ENCODE measurements around the gene RAB4B.
"Not testable (repeated sequence)": the region's sequence is repeated elsewhere in the genome, so short reads cannot be mapped to it uniquely, and the experiment has no call there.

RAB4B gene

DNA sequence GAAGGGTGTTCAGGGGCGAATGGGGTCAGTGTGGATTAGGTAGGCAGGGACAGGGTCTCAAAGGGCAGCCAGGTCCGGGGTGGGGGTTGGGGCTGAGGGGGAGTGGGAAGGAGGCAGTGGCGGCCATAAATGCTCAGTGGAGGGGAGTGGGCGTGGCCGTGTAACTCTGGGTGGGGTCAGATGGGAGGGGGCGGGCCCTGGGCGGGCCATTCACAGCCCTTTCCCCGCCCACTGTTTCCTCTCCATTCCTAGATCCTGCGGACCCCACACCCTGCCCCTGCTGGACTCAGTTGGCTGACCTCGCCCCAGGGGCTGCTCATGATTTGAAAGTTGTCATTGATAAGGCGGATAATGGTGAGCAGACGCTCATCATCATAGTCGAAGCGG lies 48.3 kb downstream of the RAB4B start:
- DNase-seq: not testable (repeated sequence)

DNA sequence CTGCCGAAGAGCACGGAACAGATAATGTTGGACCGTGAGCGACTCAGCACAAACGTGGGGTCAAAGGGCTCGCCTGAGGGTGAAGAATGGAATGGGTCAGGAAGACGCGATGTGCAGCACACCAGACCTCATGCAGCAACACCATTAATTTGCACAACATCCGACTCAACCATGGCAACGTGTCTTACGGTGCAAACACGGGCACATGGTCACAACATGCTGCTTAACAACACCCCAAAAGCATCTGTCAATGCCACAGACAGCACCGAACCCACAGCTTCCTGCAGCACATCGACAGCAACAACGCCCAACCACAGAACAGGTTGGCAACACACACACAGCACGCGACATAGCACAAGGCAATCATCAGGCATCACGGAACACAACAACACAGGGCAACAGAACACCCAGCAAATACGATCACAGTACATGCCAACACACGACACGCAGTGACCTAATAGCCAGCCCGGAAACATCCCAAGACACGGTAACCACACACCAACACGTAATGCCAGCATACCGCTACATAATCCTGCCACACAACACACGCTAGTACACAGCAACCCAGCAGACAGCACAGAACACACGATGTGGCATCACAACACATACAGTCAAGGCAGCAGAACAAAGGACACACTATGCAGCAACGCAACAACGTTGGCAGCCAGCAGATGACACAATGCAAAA lies 48.8 kb downstream of the RAB4B start:
- not testable (repeated sequence) for DNase-seq

DNA sequence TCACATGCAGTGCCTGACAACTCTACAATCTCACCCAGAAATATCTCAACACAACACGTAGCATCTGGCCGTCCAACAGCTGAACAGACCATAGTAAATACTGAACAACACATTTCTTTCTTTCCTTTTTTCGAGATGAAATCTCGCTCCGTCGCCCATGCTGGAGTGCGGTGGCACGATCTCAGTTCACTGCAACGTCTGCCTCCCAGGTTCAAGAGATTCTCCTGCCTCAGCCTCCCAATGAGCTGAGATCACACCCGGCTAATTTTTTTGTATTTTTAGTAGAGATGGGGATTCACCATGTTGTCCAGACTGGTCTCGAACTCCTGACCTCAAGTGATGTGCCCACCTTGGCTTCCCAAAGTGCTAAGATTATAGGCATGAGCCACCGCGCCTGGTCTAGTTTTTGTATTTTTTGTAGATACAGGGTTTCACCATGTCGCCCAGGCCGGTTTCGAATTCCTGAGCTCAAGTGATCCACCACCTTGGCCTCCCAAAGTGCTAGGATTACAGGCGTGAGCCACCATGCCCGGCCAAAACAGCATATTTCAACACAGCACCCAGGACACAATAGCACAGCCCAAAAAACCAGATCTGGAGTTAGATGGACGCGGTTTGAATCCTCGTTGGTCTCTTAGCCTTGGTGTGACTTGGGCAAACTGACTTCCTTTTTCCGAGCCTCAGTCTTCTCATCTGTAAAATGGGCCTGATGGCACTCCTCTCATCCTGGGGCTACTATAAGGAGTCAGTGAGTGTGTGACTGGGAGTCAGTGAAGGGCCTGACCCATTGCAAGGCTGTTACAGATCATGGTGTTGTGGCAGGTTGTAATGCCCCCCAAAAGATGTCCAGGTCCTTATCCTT lies 49.6 kb downstream of the RAB4B start:
- no peak for DNase-seq

- DNase-seq: no peak
These were observed 51.2 kb downstream of the RAB4B start for GRCh38 chr19:40829205-40829604.

DNA sequence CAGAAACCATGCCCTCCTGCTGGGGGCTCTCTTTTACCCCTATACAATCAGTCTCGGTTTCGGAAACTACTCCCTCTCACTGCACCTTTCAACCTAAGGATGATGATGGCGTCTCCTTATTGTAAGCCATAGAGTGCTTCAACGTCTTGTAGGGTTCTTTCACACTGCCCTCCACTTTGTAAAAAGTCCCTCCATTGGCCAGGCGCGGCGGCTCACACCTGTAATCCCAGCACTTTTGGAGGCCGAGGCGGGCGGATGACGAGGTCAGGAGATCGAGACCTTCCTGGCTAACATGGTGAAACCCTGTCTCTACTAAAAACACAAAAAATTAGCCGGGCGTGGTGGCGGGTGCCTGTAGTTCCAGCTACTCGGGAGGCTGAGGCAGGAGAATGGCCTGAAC lies 52.7 kb downstream of the RAB4B start:
- DNase-seq: not testable (repeated sequence)

- DNase-seq: peak; percentile 99
These were observed 53.7 kb downstream of the RAB4B start for GRCh38 chr19:40831502-40832430.

- not testable (repeated sequence) for DNase-seq
These were observed 54.4 kb downstream of the RAB4B start for GRCh38 chr19:40832431-40832790.

DNA sequence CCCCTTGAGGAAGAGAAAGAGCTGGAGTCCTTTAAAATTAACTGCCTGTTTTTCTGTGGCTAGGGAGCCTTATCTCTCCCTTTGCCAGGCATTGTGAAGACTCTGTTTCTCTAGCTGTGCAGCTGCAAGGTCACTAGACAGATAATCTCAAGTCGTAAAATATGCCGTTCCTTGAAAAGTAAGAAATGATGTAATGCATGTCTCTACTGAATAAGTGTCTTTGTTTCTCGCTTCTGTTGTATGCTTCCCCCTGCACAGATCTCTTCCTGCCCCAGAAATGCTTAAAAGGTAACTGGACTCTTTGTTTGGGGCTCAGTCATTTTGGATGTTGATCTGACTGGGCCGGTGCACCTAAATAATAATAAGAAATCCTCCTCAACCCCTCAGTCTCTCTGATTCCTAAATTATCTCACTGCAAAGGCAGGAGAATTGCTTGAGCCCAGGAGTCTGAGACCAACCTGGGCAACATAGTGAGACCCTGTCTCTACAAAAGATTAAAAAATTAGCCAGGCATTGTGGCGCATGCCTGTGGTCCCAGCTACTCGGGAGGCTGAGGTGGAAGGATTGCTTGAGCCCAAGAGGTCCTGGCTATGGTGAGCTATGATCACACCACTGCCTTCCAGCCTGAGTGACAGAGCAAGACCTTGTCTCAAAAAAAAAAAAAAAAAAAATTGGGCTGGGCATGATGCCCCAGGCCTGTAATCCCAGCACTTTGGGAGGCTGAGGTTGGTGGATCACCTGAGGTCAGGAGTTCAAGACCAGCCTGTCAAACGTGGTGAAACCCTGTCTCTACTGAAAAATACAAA lies 55.9 kb downstream of the RAB4B start:
- not testable (repeated sequence) for DNase-seq

- no peak for DNase-seq
These were observed 58.8 kb downstream of the RAB4B start for GRCh38 chr19:40836754-40837429.

- DNase-seq: not testable (repeated sequence)
These were observed 60.4 kb downstream of the RAB4B start for GRCh38 chr19:40838477-40838876.

- DNase-seq: not testable (repeated sequence)
These were observed 64.0 kb downstream of the RAB4B start for GRCh38 chr19:40842012-40842411.

DNA sequence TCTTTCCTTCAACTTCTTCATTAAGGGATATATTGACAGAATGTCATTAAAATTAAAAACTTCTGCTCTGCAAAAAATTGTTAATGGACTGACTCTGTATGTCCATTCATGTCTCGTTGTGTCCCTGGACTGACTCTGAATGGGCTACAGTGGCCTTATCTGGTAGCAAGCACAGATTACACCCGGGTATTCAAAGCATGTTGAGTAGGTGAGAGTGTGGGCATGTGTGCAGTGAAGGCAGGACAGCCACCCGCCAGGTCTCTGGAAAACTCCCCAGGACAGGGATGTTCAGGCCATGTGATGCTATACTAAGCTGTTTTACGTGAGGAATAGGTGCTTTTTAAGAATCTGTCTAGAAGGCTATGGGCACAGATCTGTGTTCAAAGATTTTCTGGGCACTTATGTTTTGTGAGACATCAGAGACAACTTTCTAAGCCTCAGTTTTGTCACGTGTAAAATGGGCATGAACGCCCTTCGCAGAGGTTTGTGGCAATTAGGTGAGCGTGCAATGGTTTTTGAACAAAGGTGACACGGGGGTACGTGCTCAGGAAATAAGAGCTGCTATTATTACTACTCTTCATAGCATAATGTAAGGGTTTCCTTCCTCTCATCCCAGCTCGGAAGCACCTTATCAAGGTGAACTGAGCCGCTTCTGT lies 65.1 kb downstream of the RAB4B start:
- not testable (repeated sequence) for DNase-seq

DNA sequence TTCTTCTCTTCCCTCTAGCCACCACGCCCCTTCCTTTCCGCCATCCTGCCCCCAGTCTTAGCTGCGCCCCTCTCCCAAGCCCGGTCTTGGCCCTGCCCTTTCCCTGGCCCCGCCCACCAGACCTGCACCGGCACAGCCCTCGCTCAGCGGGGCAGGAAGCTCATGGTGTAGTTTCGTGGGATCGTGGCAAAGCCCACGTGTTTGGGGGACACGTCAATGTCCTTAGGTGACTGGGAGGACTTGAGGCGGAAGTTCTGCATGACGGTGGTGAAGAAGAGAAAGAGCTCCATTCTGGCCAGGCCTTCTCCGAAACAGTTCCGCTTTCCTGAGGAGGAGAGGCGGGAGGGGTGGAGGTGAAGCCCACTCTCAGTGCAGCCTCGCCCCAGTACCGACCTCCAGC lies 65.6 kb downstream of the RAB4B start:
- DNase-seq: not testable (repeated sequence)
